Superior temporal gyrus (tissue), 1 donor: ENCODE data around the gene EGFR.

ENCODE experiments used
- DNase-seq: peaks from one replicate; pipeline ENCODE4 v3.0.0-alpha.2; 2016; ENCODE audit errors: extremely low spot score

Gene EGFR

DNA sequence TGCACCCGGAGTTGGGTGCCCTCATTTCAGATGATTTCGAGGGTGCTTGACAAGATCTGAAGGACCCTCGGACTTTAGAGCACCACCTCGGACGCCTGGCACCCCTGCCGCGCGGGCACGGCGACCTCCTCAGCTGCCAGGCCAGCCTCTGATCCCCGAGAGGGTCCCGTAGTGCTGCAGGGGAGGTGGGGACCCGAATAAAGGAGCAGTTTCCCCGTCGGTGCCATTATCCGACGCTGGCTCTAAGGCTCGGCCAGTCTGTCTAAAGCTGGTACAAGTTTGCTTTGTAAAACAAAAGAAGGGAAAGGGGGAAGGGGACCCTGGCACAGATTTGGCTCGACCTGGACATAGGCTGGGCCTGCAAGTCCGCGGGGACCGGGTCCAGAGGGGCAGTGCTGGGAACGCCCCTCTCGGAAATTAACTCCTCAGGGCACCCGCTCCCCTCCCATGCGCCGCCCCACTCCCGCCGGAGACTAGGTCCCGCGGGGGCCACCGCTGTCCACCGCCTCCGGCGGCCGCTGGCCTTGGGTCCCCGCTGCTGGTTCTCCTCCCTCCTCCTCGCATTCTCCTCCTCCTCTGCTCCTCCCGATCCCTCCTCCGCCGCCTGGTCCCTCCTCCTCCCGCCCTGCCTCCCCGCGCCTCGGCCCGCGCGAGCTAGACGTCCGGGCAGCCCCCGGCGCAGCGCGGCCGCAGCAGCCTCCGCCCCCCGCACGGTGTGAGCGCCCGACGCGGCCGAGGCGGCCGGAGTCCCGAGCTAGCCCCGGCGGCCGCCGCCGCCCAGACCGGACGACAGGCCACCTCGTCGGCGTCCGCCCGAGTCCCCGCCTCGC, at the start of gene EGFR:
Gene EGFR, plus strand, starts transcription at position 657 of the 830 bp plus-strand sequence. CDS start 261 bp downstream, outside the sequence.
- no peak for DNase-seq

GRCh38 chr7:54969208-54969967, 49.4 kb upstream of the EGFR start:
- DNase-seq = no peak

DNA sequence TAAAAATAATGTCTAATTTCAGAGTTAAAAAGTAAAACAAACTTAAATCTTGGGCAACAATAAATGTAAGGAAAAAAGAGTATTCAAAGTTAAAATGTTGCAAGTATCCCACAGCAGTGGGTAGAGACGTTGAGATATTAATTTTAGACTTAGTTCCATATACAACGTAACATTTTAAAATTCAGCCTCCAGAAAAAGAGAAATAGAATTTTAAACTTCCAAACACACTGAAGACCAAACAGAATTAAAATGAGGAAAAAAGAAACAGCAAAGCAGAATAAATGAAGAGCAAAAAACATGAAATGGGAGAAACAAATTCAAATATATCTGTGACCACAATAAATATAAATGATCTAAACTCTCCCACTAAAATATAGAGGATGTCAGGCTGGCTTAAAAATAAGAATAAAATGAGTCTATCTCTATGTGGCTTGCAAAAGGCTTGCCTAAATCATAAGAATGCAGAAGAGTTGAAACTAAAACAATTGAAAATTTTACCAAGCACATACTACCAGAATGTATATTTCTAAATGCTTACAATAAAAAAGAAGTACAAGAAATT, 46.0 kb upstream of the EGFR start:
- DNase-seq = no peak

GRCh38 chr7:54978364-54979116, 40.3 kb upstream of the EGFR start:
- no peak for DNase-seq

DNA sequence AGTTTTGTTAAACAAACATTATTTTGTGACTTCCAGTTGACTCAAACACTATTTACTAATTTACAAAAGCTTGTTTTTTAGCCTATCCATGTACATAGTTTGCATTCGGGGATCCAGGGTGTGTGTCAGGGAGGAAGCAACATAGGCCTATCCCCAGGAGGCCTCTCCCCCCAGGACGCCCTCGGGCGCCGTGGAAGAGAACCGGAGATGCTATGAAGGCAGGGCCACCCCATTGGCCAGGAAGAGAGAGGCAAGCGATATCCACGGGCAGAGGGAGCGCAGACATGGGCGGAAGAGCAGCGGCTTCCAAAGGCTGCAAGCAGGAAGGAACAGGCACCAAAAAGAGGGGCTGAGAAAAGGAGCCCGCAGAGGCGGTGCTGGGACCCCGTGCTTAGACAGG, 38.3 kb upstream of the EGFR start:
- DNase-seq = no peak

GRCh38 chr7:54981913-54982312, 36.9 kb upstream of the EGFR start:
- no peak for DNase-seq

- DNase-seq = no peak
Observed at GRCh38 chr7:54985426-54986330, 33.1 kb upstream of the EGFR start.

- no peak for DNase-seq
Observed at GRCh38 chr7:54986716-54987115, 32.1 kb upstream of the EGFR start.

DNA sequence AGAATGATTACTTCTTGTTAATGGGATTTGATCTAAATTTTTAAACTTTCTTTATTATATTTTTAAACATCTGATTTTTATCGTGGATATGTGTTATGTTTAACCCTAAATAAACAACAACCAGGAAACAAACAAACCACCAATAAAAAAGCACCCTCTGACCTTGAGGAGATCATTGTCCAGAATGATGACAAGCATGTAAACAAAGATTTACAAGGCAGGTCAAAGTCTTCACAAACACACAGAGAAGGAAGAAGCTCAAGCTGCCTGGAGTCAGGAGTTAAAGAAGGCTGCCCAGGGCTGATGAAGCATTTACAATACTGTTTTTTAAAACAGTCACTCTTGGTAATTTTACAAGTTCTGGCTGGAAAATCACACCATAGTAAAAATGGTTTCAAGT, 31.0 kb upstream of the EGFR start:
- no peak for DNase-seq

- no peak for DNase-seq
Observed at GRCh38 chr7:54988516-54988915, 30.3 kb upstream of the EGFR start.

GRCh38 chr7:54989453-54990225, 29.2 kb upstream of the EGFR start:
- DNase-seq = no peak

DNA sequence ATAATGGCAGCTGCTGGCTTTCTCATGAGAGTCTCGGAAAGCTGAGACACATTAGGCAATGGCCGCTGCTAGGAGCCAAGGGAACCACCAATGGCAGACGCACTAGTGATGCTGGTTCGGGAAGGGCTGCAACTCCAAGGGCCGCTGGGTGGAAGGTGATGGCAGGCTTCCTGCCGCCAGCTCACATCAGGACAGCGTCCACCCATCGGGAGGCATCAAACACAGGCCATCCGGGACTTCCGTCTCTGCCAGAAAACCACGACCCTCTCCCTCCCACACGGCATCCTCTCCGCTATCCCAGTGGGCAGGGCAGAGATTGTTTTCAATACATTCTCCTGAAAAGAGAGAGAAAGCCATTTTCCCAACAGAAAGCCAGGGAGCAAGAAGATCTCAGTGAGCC, 27.5 kb upstream of the EGFR start:
- no peak for DNase-seq

DNA sequence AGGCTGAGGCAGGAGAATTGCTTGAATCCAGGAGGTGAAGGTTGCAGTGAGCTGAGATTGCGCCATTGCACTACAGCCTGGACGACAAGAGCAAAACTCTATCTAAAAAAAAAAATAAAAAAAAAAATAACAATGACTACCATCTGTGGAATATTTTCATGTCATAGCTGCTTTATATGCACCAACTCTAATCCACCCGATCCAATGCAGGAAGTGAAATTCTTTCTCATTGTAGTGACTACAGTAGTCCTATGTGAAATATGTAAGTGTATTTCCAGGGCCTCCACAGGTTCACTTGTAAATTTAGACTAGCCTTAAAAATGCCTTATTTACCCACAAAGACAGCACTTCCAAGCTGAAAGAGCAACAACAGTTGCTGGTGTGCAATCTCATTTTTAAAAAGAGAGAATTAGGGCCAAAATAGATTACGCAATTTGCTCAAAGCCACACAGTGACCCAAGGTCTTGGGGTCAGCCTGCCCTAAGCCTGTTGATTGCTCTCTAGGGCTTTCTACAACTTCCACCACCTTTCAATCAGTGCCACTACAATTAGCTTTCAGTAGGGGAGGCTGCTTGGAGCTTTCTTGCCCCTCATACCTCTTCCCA, 25.8 kb upstream of the EGFR start:
- DNase-seq = no peak

GRCh38 chr7:54995166-54995565, 23.7 kb upstream of the EGFR start:
- no peak for DNase-seq

- no peak for DNase-seq
Observed at GRCh38 chr7:54995610-54996363, 23.0 kb upstream of the EGFR start.

GRCh38 chr7:54996391-54996790, 22.4 kb upstream of the EGFR start:
- DNase-seq = no peak

- no peak for DNase-seq
Observed at GRCh38 chr7:55004579-55004978, 14.2 kb upstream of the EGFR start.

- no peak for DNase-seq
Observed at GRCh38 chr7:55005241-55005851, 13.5 kb upstream of the EGFR start.

DNA sequence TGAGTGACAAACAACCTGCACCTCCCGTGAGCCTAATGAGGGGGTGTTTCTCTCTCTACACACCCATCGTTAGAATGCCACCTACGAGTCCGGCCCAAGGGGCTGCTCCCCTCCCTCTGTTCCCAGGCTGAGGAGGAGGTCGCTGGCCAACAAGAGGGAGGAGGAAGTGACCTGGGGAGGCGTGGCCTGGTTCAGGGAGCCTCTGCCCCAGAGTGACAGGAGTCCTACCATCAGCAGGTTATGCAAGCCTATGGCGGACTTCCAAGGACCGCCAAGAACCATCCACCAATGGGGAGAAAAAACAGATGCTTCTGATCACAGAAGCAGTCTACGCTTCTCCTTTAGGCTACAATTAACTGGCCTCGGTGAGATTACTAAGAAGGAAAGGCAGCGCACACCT, 12.3 kb upstream of the EGFR start:
- DNase-seq = no peak
